Medulla oblongata (tissue), 1 donor: ENCODE data around the gene TTC39B.

Experiments used
- DNase-seq: peaks from one replicate; pipeline ENCODE4 v3.0.0-alpha.2; 2015; ENCODE audit errors: extremely low spot score

TTC39B gene

DNA sequence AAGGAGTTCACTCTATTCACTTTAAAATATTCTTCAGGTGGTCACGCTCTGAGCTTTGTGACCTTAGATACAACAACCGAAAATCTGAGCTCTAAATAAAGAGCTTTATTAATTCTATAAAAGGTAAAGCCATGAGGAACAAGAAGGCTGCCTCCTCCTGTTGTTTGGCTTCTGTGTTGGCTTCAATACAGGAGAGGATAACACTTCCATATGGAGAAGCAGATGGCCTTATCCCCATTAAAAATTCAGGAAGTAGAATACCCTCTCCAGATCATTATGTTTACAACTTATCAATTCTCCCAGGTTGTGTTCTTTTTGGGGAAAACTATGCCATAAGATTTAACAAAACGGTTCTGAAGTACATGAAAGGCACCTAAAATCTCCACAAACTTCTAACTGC lies 128.4 kb downstream of the TTC39B start:
- no peak for DNase-seq

DNA sequence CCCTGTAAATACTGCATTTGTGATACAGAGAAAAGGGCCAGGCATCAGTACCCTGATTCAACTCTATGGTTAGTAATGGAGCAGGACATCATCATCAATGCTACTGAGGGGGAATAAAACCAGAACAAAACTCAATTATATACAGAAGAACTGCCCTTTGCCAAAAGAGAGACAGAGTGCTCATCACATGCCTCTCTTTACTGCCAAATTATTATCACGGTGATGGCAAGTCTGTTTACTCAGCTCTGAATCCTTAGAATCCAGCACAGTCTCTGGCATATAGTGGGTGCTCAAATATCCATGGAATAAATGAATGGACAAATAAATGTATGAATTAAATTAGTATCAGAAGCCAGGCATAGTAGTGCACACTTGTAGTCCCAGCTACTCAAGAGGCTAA lies 130.2 kb downstream of the TTC39B start:
- DNase-seq = peak; percentile 3

DNA sequence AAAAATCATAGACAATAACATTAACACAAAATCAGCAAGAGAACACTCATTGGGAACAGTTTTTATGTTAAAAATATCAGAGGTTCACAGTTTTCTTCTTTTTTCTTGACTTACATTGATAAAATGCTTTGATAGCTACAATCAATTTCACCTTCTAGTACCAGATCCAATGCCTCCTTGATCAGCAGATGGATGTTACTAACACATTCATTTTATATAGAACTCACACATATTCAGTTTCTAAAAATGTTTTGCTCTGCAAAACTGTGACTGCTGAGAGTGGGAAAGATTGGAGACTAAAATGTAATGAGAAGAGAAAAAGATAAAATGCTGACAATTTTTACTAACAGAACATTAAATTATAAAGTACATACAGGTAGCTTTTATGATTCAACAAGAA lies 143.1 kb downstream of the TTC39B start:
- DNase-seq = no peak

DNA sequence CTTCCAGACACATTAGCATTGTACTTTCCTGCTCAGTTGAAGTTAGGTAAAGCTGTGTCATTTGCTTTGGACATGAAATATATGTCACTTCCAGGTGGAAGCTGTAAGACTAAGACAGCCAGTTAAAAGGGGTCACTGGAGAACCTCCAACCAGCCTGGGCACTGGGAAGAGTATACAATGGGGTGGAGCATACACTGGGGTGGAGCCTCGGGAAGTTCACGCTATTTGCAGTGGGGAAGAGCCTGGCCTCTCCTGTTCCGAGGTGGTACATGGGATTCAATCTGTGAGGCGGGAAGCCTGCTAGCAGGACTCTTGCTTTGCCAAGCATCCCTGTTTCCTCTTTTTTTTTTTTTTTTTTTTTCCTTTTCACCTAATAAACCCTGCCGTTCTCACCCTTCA lies 145.3 kb downstream of the TTC39B start:
- no peak for DNase-seq

DNA sequence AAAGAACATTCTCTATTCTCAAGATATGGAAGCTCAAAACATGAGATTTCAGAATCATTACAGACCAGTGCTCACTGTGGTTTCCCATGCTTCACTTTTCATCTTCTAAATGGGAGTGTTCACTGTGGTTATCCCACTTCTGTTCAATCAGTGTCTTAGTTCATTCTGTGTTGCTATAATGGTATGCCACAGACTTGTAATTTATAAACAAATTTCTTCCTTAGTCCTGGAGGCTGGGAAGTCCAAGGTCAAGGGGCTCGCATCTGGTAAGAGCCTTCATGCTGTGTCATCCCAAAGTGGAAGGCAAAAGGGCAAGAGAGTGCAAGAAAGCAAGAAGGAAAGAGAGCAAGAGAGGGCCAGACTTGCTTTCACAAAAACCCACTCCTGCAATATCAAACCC lies 146.3 kb downstream of the TTC39B start:
- no peak for DNase-seq

DNA sequence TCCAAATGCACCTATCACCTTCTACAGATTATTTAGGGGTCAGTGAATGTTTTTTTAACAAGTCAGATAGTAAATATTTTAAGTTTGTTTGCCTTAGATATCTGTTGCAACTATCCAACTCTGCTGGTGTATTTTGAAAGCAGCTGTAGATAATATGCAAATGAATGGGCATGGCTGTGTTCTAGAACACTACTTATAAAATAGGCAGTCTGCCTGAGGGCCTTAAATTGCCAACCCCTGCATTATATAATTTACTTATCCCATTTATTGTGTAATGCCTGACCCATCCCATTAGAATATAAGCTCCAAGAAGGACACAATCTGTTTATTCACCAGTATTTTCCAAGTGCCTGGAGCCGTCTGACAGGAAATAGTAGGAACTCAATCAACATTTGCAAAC lies 149.0 kb downstream of the TTC39B start:
- DNase-seq = no peak

DNA sequence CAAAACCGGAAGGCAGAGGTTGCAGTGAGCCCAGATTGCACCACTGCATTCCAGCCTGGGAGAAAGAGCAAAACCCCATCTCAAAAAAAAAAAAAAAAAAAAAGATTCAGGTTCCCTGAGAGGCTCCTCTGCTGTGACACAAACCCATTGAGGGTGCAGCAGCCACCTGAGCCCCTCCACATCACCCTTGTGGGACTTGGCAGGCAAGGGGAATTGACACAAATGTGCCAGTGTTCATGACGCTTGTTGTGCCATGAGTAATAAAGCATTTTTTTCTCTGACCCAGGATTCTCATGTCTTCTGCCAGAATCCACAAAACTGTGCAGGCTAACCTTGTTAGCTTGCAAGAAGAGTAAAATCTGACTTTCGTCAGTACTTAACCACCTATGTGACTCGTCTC lies 149.6 kb downstream of the TTC39B start:
- no peak for DNase-seq

DNA sequence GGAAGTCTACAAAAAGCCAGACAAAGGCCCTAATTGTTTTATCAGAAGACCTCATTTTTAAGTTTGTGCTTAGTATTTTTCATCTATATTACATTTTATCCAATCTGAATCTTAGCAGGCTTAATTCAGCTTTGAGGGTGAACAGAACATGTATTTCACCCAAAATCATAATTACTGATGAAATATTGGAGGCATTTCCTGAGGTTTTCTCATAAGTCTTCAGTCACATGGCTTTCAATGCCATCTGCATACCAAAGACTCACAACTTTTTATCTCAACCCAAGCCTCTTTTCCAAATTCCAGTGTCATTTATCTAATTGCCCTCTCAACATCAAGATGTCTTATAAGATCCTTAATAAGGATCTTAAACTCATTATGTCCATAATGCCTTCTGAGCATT lies 150.8 kb downstream of the TTC39B start:
- no peak for DNase-seq

DNA sequence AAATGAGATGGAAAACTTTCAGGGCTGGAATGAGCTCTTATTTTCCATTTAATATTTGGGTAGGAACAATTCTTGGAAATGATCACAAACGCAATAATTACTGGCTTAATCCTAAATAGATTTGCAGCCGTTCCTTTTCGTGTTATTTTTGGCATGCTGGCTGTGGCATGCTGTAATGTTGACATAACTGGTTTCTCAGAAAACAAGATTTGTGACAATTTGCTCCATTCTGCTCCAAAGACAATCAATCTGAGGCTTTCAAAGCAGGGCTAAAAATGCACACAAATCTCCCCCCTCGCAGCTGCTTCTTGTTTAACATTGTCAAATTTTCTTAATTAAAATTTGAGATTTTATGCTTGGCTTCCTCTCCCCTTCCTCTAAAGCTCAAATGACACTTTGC lies 151.2 kb downstream of the TTC39B start:
- peak; percentile 4 for DNase-seq

DNA sequence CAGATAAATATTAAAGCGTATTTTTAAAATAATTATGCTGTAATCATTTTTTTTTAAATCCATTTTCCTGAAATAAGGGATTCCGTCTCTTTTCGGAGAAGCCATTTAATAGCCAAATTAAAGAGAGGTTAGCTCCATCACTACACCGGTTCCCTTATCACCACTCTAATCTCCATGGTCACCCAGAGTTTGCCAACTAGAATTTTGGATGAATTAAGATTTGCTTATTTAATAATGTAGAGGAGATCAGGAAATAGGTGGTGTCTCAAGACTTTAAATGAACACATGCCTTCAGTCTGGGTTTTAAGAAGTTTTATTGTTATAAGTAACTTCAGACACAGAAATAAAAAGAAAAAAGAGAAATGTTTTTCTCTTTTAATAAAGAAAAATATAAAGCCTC lies 151.7 kb downstream of the TTC39B start:
- DNase-seq = no peak

DNA sequence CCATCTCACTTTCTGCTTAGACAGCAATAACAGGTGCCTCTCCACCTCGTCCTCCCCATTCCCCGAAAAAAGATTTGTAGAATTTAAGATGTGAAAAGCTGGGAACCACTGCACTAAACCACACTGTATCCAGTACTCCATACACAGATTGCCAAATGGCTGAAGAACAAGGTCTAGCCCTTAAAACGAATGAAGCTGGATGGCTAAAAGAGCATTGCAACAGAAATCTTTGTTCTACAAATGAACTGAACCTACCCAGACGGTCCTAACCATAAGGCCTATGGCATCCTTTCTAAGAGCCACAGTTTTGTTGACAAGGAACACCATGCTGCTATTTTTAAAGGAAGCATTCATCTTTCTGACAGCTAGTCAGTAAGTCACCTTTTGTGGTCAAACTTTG lies 152.3 kb downstream of the TTC39B start:
- no peak for DNase-seq

DNA sequence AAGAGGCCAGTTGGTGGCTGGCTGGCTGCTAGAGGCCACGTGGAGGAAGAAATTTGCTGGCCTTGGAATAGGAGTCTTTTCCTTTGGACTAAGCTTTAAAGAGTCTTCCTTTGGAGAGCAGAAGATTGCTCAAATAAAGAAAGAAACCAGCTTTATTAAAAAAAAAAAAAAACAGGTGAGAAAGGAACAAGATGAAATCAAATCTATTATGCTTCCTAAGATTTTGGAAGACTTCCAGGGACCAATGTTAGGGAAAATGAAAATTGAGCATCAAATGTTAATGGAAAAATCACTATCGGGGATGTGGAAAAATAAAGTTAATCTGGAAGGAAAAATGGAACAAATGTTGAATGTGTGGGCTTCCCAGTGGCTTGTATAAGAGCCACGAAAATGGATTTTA lies 153.1 kb downstream of the TTC39B start:
- no peak for DNase-seq

DNA sequence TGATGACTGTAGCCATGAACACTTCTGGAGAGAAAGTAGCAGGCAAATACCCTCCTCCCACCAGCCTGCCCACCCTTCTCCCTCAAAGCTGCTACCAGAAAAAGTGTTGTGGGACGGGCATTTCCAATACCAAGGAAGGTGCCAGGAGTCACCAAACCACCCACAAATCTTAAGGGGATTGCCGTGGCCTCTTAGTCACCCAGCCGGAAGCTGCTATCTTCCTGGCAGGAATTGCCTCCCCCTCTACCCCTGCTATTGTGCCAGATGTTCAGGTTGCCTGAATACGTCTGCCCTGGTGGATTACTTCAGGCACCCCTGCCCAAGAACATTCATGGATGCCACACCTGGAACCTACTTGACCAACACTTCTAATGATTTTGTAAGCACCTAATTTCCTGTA lies 156.1 kb downstream of the TTC39B start:
- no peak for DNase-seq

DNA sequence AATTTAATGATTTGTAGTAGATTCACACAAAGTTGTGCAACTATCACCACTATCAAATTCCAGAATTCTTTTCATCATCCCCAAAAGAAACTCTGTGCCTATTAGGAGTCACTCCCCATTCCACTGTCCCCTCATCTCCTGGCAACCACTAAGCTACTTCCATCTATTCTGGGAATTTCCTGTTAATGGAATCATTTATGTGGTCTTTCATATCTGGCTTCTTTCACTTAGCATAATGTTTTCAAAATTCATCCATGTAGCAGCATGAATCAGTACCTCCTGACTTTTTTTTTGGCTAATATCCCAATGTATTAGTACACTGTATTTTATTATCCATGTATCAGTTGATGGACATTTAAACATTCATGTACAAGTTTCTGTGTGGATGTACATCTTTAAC lies 157.6 kb downstream of the TTC39B start:
- no peak for DNase-seq

DNA sequence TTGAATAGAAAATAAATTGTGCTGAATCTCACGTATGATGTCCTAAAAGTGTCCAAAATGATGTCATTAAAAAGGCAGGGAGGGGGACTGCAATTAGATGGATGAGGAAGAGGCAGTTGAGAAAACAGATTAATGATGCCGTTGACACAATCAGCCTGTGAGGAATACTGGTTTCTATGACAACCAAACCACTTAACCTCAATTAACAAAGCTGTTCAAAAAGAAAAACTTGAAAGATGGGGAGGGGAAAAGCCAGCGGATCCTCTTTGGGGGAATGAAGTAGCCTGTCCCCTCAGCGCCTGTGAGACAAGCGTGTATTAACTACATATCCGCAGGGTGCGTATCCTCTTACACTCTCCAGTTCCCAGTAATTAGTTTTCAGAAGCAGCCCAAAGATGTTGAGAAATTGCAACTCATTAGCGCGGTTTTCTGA lies 160.7 kb downstream of the TTC39B start:
- no peak for DNase-seq

DNA sequence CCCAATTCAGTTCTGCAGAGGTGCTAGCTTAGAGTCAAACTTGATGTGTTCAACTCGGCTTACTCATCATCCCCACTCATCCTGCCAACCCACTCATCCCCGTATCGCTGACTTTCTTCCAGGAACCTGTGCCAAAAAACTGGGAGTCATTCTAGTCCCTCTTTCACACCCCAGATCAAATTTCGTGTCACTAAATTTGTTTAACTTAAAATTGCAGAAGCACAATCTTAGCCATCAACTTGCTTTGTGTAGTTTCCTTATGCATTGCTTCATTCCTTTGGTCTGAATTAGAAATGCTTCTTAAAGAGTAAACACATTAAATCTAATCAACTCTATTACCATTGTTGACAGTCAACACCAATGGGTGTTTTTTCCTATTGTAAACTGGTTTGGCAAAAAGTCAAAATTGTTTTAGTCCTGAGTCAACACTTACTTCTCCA lies 162.4 kb downstream of the TTC39B start:
- no peak for DNase-seq

DNA sequence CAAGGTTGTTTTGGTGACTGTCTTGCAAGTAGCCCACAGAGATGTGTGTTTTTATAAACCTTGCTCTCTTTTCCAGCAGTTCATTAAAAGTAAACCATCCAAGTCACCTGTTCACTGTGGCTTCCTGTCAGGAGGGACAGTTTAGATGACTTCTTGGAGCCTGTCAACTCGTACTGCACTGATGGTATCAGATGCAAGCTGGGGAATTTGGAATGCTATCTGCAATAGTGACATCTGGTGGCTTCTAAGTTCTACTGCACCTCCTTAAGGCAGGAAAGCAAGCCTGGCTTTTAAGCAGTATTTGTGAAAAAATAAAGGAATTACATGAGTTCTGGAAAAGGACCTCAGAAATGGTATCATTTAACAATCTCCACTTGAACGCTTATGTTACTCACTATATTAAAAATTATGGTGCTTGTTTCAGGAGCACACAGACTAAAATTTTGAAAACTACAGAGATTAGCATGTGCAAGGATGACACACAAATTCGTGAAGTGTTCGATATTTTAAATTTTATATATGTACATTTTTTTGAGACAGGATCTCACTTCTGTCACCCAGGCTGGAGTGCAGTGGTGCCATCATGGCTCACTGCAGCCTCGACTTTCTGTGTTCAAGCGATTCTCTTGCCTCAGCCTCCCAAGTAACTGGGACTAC lies 164.0 kb downstream of the TTC39B start:
- peak; percentile 59 for DNase-seq

DNA sequence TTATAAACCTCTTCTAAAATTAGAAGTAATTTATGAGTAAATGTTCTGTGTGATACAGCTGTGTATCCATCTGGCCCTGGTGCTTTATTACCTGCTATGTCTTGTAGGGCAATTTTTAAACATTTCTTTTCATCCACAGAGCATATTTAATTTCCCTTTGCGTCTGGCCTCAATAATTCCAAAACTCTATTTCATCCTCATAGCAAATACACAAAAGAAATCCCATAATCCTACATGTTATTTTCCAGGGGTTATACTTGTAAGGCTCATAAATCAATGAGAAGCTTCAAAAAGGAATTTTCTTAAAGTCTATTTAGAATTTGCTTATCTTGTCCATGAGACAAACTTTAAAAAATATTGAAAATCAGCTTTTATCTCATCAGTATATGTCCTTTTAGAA lies 167.0 kb downstream of the TTC39B start:
- no peak for DNase-seq

DNA sequence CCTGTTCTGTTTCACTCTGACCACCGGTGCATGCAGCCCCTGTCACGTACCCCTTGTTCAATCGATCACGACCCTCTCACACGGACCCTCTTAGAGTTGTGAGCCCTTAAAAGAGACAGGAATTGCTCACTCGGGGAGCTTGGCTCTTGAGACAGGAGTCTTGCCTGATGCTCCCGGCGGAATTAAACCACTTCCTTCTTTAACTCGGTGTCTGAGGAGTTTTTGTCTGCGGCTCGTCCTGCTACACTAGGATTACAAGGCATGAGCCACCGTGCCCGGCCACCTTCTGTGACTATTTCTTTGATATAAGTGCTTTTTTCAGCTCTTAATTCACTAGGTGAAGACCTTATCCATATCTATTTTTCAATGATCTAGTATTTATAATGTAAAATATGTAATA lies 167.5 kb downstream of the TTC39B start:
- no peak for DNase-seq

DNA sequence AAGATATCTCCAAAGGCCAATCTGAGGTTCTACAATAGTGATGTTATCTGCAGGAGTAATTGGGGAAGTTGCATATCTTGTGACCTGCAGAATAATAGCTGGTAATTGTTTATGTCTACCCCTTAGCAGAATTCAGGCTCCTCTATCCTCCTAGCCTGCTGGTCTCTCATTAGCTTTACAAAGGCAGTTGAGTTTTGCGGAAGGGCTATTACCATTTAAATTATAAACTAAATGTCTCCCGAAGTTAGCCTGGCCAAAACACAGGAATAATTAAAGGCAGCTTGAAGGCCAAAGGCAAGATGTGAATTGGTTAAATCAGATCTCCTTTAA lies 168.7 kb downstream of the TTC39B start:
- no peak for DNase-seq

DNA sequence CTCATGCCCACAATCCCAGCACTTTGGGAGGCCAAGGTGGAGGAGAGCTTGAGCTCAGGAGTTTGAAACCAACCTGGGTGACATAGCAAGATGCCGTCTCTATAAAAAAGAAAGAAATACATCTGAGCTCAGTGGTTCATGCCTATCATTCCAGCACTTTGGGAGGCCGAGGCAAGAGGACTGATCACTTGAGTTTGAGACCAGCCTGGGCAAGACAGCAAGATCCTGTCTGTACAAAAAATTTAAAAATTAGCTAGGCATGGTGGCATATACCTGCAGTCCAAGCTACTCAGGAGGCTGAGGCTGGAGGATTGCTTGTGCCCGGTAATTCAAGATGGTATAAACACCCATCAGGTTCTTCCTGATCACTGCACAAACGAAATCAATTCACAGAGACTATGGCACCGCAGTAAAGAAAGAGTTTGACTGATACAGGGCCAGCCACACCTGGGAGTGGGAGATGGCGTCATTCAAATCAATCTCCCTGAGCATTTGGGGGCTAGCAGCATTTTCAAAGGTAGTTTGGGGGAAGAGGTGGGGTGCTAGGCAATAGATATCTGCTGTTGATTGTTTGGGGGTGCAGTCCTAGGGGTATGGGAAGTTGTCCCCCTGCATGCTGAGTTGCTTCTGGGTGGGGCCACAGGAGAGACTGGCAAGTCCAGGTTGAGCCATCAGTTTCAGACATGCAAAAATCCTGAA lies 169.2 kb downstream of the TTC39B start:
- DNase-seq = no peak

DNA sequence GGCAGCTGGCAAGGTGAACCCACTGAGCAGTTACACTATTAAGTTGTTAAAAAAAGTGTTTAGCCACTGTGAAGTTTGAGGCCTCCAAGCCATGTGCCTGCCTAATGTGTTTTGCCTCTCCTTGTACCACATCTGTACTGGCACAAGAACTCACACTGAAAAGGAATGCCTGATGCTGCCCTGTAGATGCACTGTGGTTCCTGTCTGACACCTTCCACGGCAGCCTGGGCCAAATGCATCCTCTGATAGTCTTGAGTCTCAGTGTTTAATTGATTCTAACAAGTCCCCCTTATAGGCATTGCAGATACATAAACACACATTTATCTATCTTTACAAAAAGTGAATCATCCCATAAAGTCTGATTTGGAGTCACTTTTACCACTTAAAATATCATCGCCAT lies 169.9 kb downstream of the TTC39B start:
- DNase-seq = no peak

DNA sequence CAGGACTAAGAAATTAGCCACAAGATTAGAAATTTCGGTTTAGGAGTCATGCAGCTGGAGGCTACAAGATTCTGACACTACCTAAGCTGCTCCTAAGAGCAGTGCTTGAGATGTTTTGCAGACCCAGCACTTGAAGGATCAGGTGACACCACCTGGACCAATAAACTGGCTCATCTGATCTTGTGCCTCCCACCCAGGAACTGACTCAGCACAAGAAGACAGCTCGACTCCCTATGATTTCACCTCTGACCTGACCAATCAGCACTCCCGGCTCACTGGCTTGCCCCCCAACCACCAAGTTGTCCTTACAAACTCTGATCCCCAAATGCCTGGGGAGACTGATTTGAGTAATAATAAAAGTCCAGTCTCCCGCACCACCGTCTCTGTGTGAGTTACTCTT lies 170.4 kb downstream of the TTC39B start:
- DNase-seq = no peak
